ENCODE data around the gene RIOK1.

GRCh38 chr6:7409740-7410139 is 20.1 kb downstream of the RIOK1 start:
- TF ChIP-seq CTCF (IDR thresholded peaks at IDR 0.05) (no peak), POLR2AphosphoS5 (IDR thresholded peaks at IDR 0.05) (no peak)
